HepG2 (cell line): Measurements from ENCODE around the gene C9orf43. TPM values are rescaled to one million over a fixed set of nuclear protein-coding genes. Genes with fewer than 3 reads are reported as not detected.

Source experiments
- DNMT3B ChIP-seq: conservative IDR thresholded peaks from 2 replicates; pipeline ENCODE4 v1.6.1; 2016; ENCODE audit warnings: missing biosample characterization, control low read depth
- GMEB1 ChIP-seq: sonication (generic); formaldehyde crosslinking; IDR thresholded peaks from 2 replicates; pipeline ENCODE4 v1.5.1; 2020; ENCODE audit warnings: missing genetic modification reagents, mild to moderate bottlenecking, borderline replicate concordance
- KAT8 ChIP-seq: IDR thresholded peaks from 2 replicates; pipeline ENCODE4 v1.6.1; 2016; ENCODE audit warnings: missing genetic modification reagents, missing compliant biosample characterization
- MED1 ChIP-seq: sonication (generic); formaldehyde crosslinking; IDR thresholded peaks from 2 replicates; pipeline ENCODE4 v1.4.0; 2020; ENCODE audit warnings: missing genetic modification reagents
- MIER3 ChIP-seq: IDR thresholded peaks from 2 replicates; pipeline ENCODE4 v1.6.1; 2016; ENCODE audit warnings: missing compliant biosample characterization, borderline replicate concordance
- MLX ChIP-seq: IDR thresholded peaks from 2 replicates; pipeline ENCODE4 v1.6.1; 2016
- ONECUT2 ChIP-seq: sonication (generic); formaldehyde crosslinking; IDR thresholded peaks from 2 replicates; pipeline ENCODE4 v1.4.0; 2020; ENCODE audit warnings: missing genetic modification reagents
- PHF20 ChIP-seq: sonication (generic); formaldehyde crosslinking; IDR thresholded peaks from 2 replicates; pipeline ENCODE4 v1.5.0; 2020; ENCODE audit warnings: mild to moderate bottlenecking, missing genetic modification reagents
- TEAD3 ChIP-seq: optimal IDR thresholded peaks from 2 replicates; pipeline ENCODE3; 2016; ENCODE audit warnings: borderline replicate concordance
- TEF ChIP-seq: sonication (generic); formaldehyde crosslinking; IDR thresholded peaks from 2 replicates; pipeline ENCODE4 v1.5.0; 2020; ENCODE audit warnings: missing genetic modification reagents
- ZKSCAN8 ChIP-seq: IDR thresholded peaks from 2 replicates; pipeline ENCODE4 v1.6.1; 2016; ENCODE audit warnings: borderline replicate concordance, missing genetic modification reagents, missing compliant biosample characterization
- ZNF3 ChIP-seq: IDR thresholded peaks from 2 replicates; pipeline ENCODE4 v1.7.0; 2017; ENCODE audit warnings: inconsistent platforms
- ZNF331 ChIP-seq: sonication (generic); formaldehyde crosslinking; IDR thresholded peaks from 2 replicates; pipeline ENCODE4 v1.4.0; 2020; ENCODE audit warnings: missing genetic modification reagents
- polyA plus RNA-seq, 8 experiments: library from polyadenylated mRNA; depleted of rRNA in 3 of 8; stranded (reverse) in 7 of 8; unstranded in 1 of 8; fragments of >200 nt; fragmentation: Illumina TruSeq in 4 of 8; extraction: Trizol in 4 of 8; gene quantifications; 2 replicates each; pipeline versions ENCODE4 v1.2.1 to v1.2.3, GENCODE V29; 2011 to 2016; ENCODE audit warnings: low read depth in 4 of 8, missing spikeins in 1 of 8, mixed read lengths in 1 of 8; ENCODE audit not compliant: insufficient read depth in 1 of 8
- total RNA-seq, 5 experiments: library from RNA; depleted of rRNA; stranded (reverse); fragments of >200 nt; fragmentation: Illumina TruSeq; extraction: Trizol; gene quantifications; 2 replicates each; pipeline ENCODE4 v1.2.3, GENCODE V29; 2016; ENCODE audit warnings: low read depth in 1 of 5
- TF ChIP-seq, protein P1 (sequence below): IDR thresholded peaks from 2 replicates; pipeline ENCODE4 v1.6.1; 2012; ENCODE audit warnings: low read length, improper control_type of control experiment
- TF ChIP-seq, protein P2 (sequence below): sonication (generic); formaldehyde crosslinking; IDR thresholded peaks from 2 replicates; pipeline ENCODE4 v1.8.0; 2023; ENCODE audit warnings: mild to moderate bottlenecking, missing genetic modification reagents
- TF ChIP-seq, protein P3 (sequence below): sonication (generic); formaldehyde crosslinking; IDR thresholded peaks from 2 replicates; pipeline ENCODE4 v1.5.1; 2020; ENCODE audit warnings: mild to moderate bottlenecking, missing genetic modification reagents

Gene C9orf43
- total and polyA plus RNA-seq, 2 of the 13 experiments (the other 11 are each of a cell fraction or from before 2014, with no cell fraction given) = 0.24 to 0.31 TPM

DNA sequence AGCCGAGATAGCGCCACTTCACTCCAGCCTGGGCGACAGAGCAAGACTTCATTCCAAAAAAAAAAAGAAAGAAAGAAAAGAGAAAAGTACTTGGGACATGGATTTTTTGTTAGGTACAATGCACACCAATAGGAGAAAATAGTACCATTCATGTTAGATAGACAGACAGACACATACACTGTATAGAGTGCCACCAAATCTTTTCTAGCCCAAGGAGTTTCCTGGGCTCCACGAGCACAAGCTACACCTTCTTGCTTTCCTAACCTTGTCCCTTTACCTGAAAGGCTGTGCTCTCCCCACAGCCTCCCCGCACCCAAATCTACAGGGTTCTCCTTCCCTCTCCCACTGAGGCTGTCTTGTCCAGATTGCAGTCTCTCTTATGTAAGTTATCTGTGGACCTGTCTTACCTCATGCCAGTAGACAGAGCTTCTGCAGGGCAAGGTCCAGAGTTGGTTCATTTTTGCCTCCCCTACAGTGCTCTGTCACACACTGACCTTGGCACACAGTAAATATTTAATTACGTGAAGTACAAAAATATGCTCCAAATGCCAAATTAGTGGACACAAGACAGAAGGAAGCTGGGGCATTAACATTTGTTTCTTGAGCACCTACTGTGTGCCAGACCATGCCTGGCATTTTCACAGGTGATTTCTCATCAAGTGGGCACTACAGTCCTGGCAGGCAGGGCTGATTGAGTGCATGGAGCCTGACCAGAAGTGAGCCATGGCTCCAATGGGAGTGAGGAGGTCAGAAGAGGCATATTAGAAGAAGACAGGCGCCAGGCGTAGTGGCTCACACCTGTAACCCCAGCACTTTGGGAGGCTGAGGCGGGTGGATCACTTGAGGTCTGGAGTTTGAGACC is 15.3 kb upstream of the C9orf43 start (continued):
- TF ChIP-seq, protein P1, sequence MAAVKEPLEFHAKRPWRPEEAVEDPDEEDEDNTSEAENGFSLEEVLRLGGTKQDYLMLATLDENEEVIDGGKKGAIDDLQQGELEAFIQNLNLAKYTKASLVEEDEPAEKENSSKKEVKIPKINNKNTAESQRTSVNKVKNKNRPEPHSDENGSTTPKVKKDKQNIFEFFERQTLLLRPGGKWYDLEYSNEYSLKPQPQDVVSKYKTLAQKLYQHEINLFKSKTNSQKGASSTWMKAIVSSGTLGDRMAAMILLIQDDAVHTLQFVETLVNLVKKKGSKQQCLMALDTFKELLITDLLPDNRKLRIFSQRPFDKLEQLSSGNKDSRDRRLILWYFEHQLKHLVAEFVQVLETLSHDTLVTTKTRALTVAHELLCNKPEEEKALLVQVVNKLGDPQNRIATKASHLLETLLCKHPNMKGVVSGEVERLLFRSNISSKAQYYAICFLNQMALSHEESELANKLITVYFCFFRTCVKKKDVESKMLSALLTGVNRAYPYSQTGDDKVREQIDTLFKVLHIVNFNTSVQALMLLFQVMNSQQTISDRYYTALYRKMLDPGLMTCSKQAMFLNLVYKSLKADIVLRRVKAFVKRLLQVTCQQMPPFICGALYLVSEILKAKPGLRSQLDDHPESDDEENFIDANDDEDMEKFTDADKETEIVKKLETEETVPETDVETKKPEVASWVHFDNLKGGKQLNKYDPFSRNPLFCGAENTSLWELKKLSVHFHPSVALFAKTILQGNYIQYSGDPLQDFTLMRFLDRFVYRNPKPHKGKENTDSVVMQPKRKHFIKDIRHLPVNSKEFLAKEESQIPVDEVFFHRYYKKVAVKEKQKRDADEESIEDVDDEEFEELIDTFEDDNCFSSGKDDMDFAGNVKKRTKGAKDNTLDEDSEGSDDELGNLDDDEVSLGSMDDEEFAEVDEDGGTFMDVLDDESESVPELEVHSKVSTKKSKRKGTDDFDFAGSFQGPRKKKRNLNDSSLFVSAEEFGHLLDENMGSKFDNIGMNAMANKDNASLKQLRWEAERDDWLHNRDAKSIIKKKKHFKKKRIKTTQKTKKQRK = no peak
- TF ChIP-seq TEAD3 (peak; percentile 88), ONECUT2 (CRISPR knock-in tag) (0 out of 2 replicates have a peak, but pooled peaks have one; percentile 6), MLX (CRISPR knock-in tag) (peak; percentile 80), MIER3 (CRISPR knock-in tag) (peak; percentile 81; the same call in 1 of the 2 replicates), MED1 (CRISPR knock-in tag) (peak; percentile 95), DNMT3B (CRISPR knock-in tag) (0 out of 2 replicates have a peak, but pooled peaks have one; percentile 54), PHF20 (CRISPR knock-in tag) (0 out of 2 replicates have a peak, but pooled peaks have one; percentile 46), TEF (CRISPR knock-in tag) (peak; percentile 93), ZNF3 (CRISPR knock-in tag) (peak; percentile 44; the same call in 1 of the 2 replicates), KAT8 (CRISPR knock-in tag) (peak; percentile 66), ZKSCAN8 (CRISPR knock-in tag) (peak; percentile 77; the same call in 1 of the 2 replicates), ZNF331 (CRISPR knock-in tag) (peak; percentile 49; the same call in 1 of the 2 replicates), GMEB1 (CRISPR knock-in tag) (peak; percentile 19; the same call in 1 of the 2 replicates)
- TF ChIP-seq, protein P2, sequence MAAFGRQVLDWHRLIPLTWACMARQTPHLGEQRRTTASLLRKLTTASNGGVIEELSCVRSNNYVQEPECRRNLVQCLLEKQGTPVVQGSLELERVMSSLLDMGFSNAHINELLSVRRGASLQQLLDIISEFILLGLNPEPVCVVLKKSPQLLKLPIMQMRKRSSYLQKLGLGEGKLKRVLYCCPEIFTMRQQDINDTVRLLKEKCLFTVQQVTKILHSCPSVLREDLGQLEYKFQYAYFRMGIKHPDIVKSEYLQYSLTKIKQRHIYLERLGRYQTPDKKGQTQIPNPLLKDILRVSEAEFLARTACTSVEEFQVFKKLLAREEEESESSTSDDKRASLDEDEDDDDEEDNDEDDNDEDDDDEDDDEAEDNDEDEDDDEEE = 0 out of 2 replicates have a peak, but pooled peaks have one; percentile 30
- TF ChIP-seq, protein P3, sequence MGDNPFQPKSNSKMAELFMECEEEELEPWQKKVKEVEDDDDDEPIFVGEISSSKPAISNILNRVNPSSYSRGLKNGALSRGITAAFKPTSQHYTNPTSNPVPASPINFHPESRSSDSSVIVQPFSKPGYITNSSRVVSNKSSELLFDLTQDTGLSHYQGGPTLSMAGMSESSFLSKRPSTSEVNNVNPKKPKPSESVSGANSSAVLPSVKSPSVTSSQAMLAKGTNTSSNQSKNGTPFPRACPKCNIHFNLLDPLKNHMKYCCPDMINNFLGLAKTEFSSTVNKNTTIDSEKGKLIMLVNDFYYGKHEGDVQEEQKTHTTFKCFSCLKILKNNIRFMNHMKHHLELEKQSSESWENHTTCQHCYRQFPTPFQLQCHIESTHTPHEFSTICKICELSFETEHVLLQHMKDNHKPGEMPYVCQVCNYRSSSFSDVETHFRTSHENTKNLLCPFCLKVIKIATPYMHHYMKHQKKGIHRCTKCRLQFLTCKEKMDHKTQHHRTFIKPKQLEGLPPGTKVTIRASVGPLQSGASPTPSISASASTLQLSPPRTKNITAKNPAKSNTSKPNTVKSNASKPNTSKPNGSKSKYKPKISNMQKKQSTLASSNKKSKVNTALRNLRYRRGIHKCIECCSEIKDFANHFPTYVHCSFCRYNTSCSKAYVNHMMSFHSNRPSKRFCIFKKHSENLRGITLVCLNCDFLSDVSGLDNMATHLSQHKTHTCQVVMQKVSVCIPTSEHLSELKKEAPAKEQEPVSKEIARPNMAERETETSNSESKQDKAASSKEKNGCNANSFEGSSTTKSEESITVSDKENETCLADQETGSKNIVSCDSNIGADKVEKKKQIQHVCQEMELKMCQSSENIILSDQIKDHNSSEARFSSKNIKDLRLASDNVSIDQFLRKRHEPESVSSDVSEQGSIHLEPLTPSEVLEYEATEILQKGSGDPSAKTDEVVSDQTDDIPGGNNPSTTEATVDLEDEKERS (CRISPR knock-in tag) = 0 out of 2 replicates have a peak, but pooled peaks have one; percentile 42
